RPMI8226 (cell line): Measurements from ENCODE around the gene PCSK5.

ENCODE experiments used
- DNase-seq: peaks from one replicate; pipeline ENCODE4 v3.0.0-alpha.2; 2015

PCSK5 gene

GRCh38 chr9:76405340-76405739 lies 514.9 kb downstream of the PCSK5 start:
- DNase-seq, result no peak

- no peak for DNase-seq
Observed at GRCh38 chr9:76405868-76406267, 515.4 kb downstream of the PCSK5 start.
